Liver (tissue), 3 donors: ENCODE results near the gene TPST1.

Source experiments
- FOXA1 ChIP-seq: IDR thresholded peaks from 2 replicates; pipeline ENCODE4 v1.6.1; 2016; ENCODE audit warnings: antibody characterized with exemption
- GABPA ChIP-seq, 2 donors: IDR thresholded peaks in 1 of 2; conservative IDR thresholded peaks in 1 of 2; 2 replicates each; pipeline ENCODE4 v1.6.1; 2016; ENCODE audit warnings: antibody characterized with exemption in 2 of 2, mild to moderate bottlenecking in 1 of 2, moderate library complexity in 1 of 2
- HNF4G ChIP-seq: IDR thresholded peaks from 2 replicates; pipeline ENCODE4 v1.6.1; 2016; ENCODE audit warnings: antibody characterized with exemption
- MAX ChIP-seq: IDR thresholded peaks from 2 replicates; pipeline ENCODE4 v1.6.1; 2016; ENCODE audit warnings: antibody characterized with exemption
- NR2F2 ChIP-seq: IDR thresholded peaks from 2 replicates; pipeline ENCODE4 v1.6.1; 2016; ENCODE audit warnings: antibody characterized with exemption
- RAD21 ChIP-seq, 2 donors: IDR thresholded peaks; 2 replicates each; pipeline ENCODE4 v1.6.1; 2016; ENCODE audit warnings: antibody characterized with exemption in 2 of 2, mild to moderate bottlenecking in 2 of 2
- SP1 ChIP-seq: IDR thresholded peaks from 2 replicates; pipeline ENCODE4 v1.6.1; 2018; ENCODE audit warnings: antibody characterized with exemption, mild to moderate bottlenecking
- TAF1 ChIP-seq: conservative IDR thresholded peaks from 2 replicates; pipeline ENCODE4 v1.6.1; 2016; ENCODE audit warnings: antibody characterized with exemption, mild to moderate bottlenecking
- YY1 ChIP-seq: IDR thresholded peaks from 2 replicates; pipeline ENCODE4 v1.6.1; 2016; ENCODE audit warnings: antibody characterized with exemption, mild to moderate bottlenecking
- TF ChIP-seq, protein P1 (sequence below): fragments of 150-350 bp; IDR thresholded peaks from 2 replicates; pipeline ENCODE4 v1.5.1; 2017; ENCODE audit warnings: improper control_type of control experiment, low read depth, low read length; ENCODE audit not compliant: missing input control
- TF ChIP-seq, protein P2 (sequence below): IDR thresholded peaks from 2 replicates; pipeline ENCODE4 v1.6.1; 2016; ENCODE audit warnings: antibody characterized with exemption, mild to moderate bottlenecking
- donor health status: healthy.
- donor health status: healthy.

DNA sequence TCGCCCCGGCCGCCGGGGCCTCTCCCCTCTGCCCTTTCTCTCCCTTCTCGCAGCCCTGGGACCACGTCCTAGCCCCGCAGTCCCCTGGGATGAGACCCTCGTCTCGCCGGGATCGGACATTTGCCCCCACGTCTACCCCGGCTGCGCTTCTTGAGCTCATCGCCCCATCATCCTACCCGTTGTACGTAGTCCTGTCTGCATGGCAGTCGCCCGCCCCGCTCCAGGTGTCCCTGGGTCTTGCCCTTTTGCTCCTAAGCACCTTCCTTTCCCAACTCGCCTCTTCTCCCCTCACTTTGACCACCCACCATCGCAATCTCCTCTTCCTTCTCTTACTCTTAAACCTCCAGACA is 582 bp downstream of the TPST1 start:
- TF ChIP-seq, protein P1, sequence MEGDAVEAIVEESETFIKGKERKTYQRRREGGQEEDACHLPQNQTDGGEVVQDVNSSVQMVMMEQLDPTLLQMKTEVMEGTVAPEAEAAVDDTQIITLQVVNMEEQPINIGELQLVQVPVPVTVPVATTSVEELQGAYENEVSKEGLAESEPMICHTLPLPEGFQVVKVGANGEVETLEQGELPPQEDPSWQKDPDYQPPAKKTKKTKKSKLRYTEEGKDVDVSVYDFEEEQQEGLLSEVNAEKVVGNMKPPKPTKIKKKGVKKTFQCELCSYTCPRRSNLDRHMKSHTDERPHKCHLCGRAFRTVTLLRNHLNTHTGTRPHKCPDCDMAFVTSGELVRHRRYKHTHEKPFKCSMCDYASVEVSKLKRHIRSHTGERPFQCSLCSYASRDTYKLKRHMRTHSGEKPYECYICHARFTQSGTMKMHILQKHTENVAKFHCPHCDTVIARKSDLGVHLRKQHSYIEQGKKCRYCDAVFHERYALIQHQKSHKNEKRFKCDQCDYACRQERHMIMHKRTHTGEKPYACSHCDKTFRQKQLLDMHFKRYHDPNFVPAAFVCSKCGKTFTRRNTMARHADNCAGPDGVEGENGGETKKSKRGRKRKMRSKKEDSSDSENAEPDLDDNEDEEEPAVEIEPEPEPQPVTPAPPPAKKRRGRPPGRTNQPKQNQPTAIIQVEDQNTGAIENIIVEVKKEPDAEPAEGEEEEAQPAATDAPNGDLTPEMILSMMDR = no peak
- TF ChIP-seq RAD21 (IDR thresholded peaks at IDR 0.05) = no peak
- TF ChIP-seq TAF1 = no peak
- TF ChIP-seq GABPA (IDR thresholded peaks at IDR 0.05 in 1 of 2, conservative IDR thresholded peaks at IDR 0.05 in 1 of 2) = no peak
- no peak for TF ChIP-seq MAX
- TF ChIP-seq YY1 = no peak
- no peak for TF ChIP-seq FOXA1
- TF ChIP-seq, protein P2, sequence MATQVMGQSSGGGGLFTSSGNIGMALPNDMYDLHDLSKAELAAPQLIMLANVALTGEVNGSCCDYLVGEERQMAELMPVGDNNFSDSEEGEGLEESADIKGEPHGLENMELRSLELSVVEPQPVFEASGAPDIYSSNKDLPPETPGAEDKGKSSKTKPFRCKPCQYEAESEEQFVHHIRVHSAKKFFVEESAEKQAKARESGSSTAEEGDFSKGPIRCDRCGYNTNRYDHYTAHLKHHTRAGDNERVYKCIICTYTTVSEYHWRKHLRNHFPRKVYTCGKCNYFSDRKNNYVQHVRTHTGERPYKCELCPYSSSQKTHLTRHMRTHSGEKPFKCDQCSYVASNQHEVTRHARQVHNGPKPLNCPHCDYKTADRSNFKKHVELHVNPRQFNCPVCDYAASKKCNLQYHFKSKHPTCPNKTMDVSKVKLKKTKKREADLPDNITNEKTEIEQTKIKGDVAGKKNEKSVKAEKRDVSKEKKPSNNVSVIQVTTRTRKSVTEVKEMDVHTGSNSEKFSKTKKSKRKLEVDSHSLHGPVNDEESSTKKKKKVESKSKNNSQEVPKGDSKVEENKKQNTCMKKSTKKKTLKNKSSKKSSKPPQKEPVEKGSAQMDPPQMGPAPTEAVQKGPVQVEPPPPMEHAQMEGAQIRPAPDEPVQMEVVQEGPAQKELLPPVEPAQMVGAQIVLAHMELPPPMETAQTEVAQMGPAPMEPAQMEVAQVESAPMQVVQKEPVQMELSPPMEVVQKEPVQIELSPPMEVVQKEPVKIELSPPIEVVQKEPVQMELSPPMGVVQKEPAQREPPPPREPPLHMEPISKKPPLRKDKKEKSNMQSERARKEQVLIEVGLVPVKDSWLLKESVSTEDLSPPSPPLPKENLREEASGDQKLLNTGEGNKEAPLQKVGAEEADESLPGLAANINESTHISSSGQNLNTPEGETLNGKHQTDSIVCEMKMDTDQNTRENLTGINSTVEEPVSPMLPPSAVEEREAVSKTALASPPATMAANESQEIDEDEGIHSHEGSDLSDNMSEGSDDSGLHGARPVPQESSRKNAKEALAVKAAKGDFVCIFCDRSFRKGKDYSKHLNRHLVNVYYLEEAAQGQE = no peak
- no peak for TF ChIP-seq SP1
- TF ChIP-seq HNF4G = no peak
- no peak for TF ChIP-seq NR2F2
